A549 (cell line): Measurements from ENCODE around the gene FAM229B. TPM values are rescaled to one million over a fixed set of nuclear protein-coding genes. Genes with fewer than 3 reads are reported as not detected.

Source experiments
- ATAC-seq, 2 experiments: fragments of 200-7000 bp in 1 of 2; fragments of >200 bp in 1 of 2; cut with Nextera tagmentation in 1 of 2; cut with Tn5 transposase in 1 of 2; 3 replicates each; pipeline versions ENCODE4 v1.8.0 to v1.9.1; 2018 to 2020; ENCODE audit warnings: mild to moderate bottlenecking in 1 of 2, moderate library complexity in 1 of 2
- CTCF ChIA-PET: fragments of 300-600 bp; sonication (Branson Sonifier 250); formaldehyde crosslinking; extraction: SDS; loops from one replicate; lab custom pipeline; 2021; ENCODE audit warnings: antibody characterized with exemption, inconsistent platforms; lab: Yijun Ruan, JAX
- POLR2A ChIA-PET: fragments of 350-600 bp; formaldehyde crosslinking; extraction: SDS; loops from one replicate; lab custom pipeline; 2021; ENCODE audit warnings: antibody characterized with exemption, inconsistent platforms; lab: Yijun Ruan, JAX
- DNase-seq, 2 experiments: peaks; one replicate each; pipeline versions ENCODE4 v3.0.0 to v3.0.0-alpha.2; 2011 to 2016; ENCODE audit warnings: low read depth in 1 of 2, low spot score in 1 of 2
- FAIRE-seq: peaks from 2 replicates; lab custom pipeline; 2011; peaks lifted over from hg19 to GRCh38; lab: Jason Lieb, UNC
- H3K27ac ChIP-seq, 2 experiments: fragments of >200 bp; sonication (Bioruptor Twin); formaldehyde crosslinking; 3 replicates each; pipeline ENCODE4 v1.5.1; 2016 to 2017
- H3K4me1 ChIP-seq: fragments of >200 bp; sonication (Bioruptor Twin); formaldehyde crosslinking; 3 replicates; pipeline ENCODE4 v1.6.1; 2016
- H3K4me2 ChIP-seq: fragments of >200 bp; sonication (Bioruptor Twin); formaldehyde crosslinking; 3 replicates; pipeline ENCODE4 v1.6.1; 2016
- H3K4me3 ChIP-seq: fragments of >200 bp; sonication (Bioruptor Twin); formaldehyde crosslinking; 3 replicates; pipeline ENCODE4 v1.5.1; 2016
- H3K9me3 ChIP-seq: fragments of >200 bp; sonication (Bioruptor Twin); formaldehyde crosslinking; 3 replicates; pipeline ENCODE4 v1.6.1; 2016
- BHLHE40 ChIP-seq: IDR thresholded peaks from 2 replicates; pipeline ENCODE4 v1.6.1; 2012; ENCODE audit warnings: low read depth, low read length, inconsistent platforms
- CHD2 ChIP-seq: fragments of 150-350 bp; IDR thresholded peaks from 2 replicates; pipeline ENCODE4 v1.6.1; 2014; ENCODE audit warnings: low read length; ENCODE audit not compliant: partially characterized antibody
- EHF ChIP-seq: fragments of 250-450 bp; sonication (Bioruptor Pico); IDR thresholded peaks from 2 replicates; pipeline ENCODE4 v1.5.0; 2020; ENCODE audit warnings: mild to moderate bottlenecking
- ESRRA ChIP-seq: fragments of 150-350 bp; IDR thresholded peaks from 2 replicates; pipeline ENCODE4 v1.6.1; 2014; ENCODE audit warnings: mild to moderate bottlenecking, low read length, borderline replicate concordance
- HOXB13 ChIP-seq: fragments of 250-450 bp; sonication (Bioruptor Pico); IDR thresholded peaks from 2 replicates; pipeline ENCODE4 v1.5.0; 2020; ENCODE audit warnings: low read depth, mild to moderate bottlenecking, moderate library complexity
- JUN ChIP-seq, 2 experiments: fragments of >200 bp; sonication (Bioruptor Twin); formaldehyde crosslinking; IDR thresholded peaks; 2 replicates in 1 of 2; 3 replicates in 1 of 2; pipeline ENCODE4 v1.6.1; 2016 to 2017
- MAFK ChIP-seq: fragments of 450-650 bp; IDR thresholded peaks from 2 replicates; pipeline ENCODE4 v1.6.1; 2014; ENCODE audit not compliant: partially characterized antibody
- NFE2L2 ChIP-seq: fragments of 150-350 bp; conservative IDR thresholded peaks from 2 replicates; pipeline ENCODE4 v1.6.1; 2014; ENCODE audit warnings: low read length
- NPAS2 ChIP-seq: fragments of 250-450 bp; sonication (Bioruptor Pico); IDR thresholded peaks from 2 replicates; pipeline ENCODE4 v1.8.0; 2022; ENCODE audit warnings: mild to moderate bottlenecking, moderate library complexity, borderline replicate concordance
- POLR2AphosphoS2 ChIP-seq: conservative IDR thresholded peaks from 2 replicates; pipeline ENCODE4 v1.6.1; 2012; ENCODE audit warnings: low read length, improper control_type of control experiment, inconsistent platforms
- RAD21 ChIP-seq, 2 experiments: fragments of >200 bp in 1 of 2; sonication (Bioruptor Twin) in 1 of 2; formaldehyde crosslinking in 1 of 2; IDR thresholded peaks in 1 of 2; conservative IDR thresholded peaks in 1 of 2; 2 replicates in 1 of 2; 3 replicates in 1 of 2; pipeline ENCODE4 v1.6.1; 2012 to 2018; ENCODE audit warnings: inconsistent platforms in 1 of 2
- RCOR1 ChIP-seq: fragments of 150-350 bp; IDR thresholded peaks from 2 replicates; pipeline ENCODE4 v1.6.1; 2014; ENCODE audit warnings: antibody characterized with exemption, low read length, low read depth
- RFX5 ChIP-seq: fragments of 450-650 bp; IDR thresholded peaks from 2 replicates; pipeline ENCODE4 v1.7.1; 2014; ENCODE audit warnings: antibody characterized with exemption, mild to moderate bottlenecking, moderate library complexity
- RNF2 ChIP-seq: fragments of 200-600 bp; sonication (generic); IDR thresholded peaks from 2 replicates; pipeline ENCODE4 v1.6.1; 2016; ENCODE audit warnings: low read depth, mild to moderate bottlenecking, antibody characterized with exemption, moderate library complexity, borderline replicate concordance
- SMC3 ChIP-seq: fragments of >200 bp; sonication (Bioruptor Twin); formaldehyde crosslinking; IDR thresholded peaks from 3 replicates; pipeline ENCODE4 v1.6.1; 2018; ENCODE audit warnings: inconsistent platforms
- USF2 ChIP-seq: fragments of 450-650 bp; IDR thresholded peaks from 2 replicates; pipeline ENCODE4 v1.6.1; 2014; ENCODE audit warnings: antibody characterized with exemption
- ZFP36 ChIP-seq: fragments of 450-650 bp; IDR thresholded peaks from 2 replicates; pipeline ENCODE4 v1.6.1; 2014; ENCODE audit warnings: borderline replicate concordance; ENCODE audit not compliant: partially characterized antibody
- ZNF302 ChIP-seq: fragments of 250-450 bp; sonication (Bioruptor Pico); IDR thresholded peaks from 2 replicates; pipeline ENCODE4 v1.9.0; 2021; ENCODE audit warnings: inconsistent platforms, mild to moderate bottlenecking, moderate library complexity
- WGBS: methylation state at CpG from one replicate; pipeline ENCODE4 v1.1.6; 2017; ENCODE audit errors: missing lambda C conversion rate; 5-methylcytosine and 5-hydroxymethylcytosine counted together
- polyA plus RNA-seq, 4 experiments: library from polyadenylated mRNA; depleted of rRNA in 3 of 4; stranded (reverse); fragments of >200 nt; fragmentation: RNase III in 1 of 4; extraction: RNeasy Plus Mini Kit Qiagen cat#74134 plus additional on column Dnase treatment in 1 of 4; gene quantifications; 2 replicates in 3 of 4; 3 replicates in 1 of 4; pipeline ENCODE4 v1.2.3, GENCODE V29; 2011 to 2017
- TF ChIP-seq, protein P1 (sequence below): fragments of >200 bp; sonication (Bioruptor Twin); formaldehyde crosslinking; IDR thresholded peaks from 3 replicates; pipeline ENCODE4 v1.5.1; 2016
- TF ChIP-seq, protein P2 (sequence below): fragments of >200 bp; sonication (Bioruptor Twin); formaldehyde crosslinking; IDR thresholded peaks from 2 replicates; pipeline ENCODE4 v1.6.1; 2016
- TF ChIP-seq, protein P3 (sequence below): fragments of >200 bp; sonication (Bioruptor Twin); formaldehyde crosslinking; IDR thresholded peaks from 3 replicates; pipeline ENCODE4 v1.6.1; 2016

The FAM229B gene
- polyA plus RNA-seq, 2 of the 4 experiments (the other 2 are of a cell fraction): 9.9 to 17.3 TPM

GRCh38 chr6:112081569-112081968, 5.8 kb upstream of the FAM229B start:
- ATAC-seq: no peak
- TF ChIP-seq ZNF302 (CRISPR knock-in tag): no peak
- peak; percentile 49 for TF ChIP-seq MAFK

GRCh38 chr6:112085286-112086065, 1.9 kb upstream of the FAM229B start:
- CTCF ChIA-PET: interaction anchor here (0.8 to 3.2 kb wide), 6 partner anchors 9 to 1844 kb away, joined by 3 to 34 read pairs (median 6); no protein-coding TSS in a partner anchor
- Histone ChIP-seq H3K4me1 (peaks cover 6% of the 10 kb centered on the region; the same call in 2 of the 3 replicates), H3K9me3 (no peaks in the 10 kb centered on the region), H3K4me3 (no peak overlapping the region), H3K27ac (no peak overlapping the region), H3K4me2 (peak overlapping the region; percentile 81; the same call in 2 of the 3 replicates)
- no peak for FAIRE-seq
- TF ChIP-seq, protein P1, sequence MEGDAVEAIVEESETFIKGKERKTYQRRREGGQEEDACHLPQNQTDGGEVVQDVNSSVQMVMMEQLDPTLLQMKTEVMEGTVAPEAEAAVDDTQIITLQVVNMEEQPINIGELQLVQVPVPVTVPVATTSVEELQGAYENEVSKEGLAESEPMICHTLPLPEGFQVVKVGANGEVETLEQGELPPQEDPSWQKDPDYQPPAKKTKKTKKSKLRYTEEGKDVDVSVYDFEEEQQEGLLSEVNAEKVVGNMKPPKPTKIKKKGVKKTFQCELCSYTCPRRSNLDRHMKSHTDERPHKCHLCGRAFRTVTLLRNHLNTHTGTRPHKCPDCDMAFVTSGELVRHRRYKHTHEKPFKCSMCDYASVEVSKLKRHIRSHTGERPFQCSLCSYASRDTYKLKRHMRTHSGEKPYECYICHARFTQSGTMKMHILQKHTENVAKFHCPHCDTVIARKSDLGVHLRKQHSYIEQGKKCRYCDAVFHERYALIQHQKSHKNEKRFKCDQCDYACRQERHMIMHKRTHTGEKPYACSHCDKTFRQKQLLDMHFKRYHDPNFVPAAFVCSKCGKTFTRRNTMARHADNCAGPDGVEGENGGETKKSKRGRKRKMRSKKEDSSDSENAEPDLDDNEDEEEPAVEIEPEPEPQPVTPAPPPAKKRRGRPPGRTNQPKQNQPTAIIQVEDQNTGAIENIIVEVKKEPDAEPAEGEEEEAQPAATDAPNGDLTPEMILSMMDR: no peak
- TF ChIP-seq RCOR1 (no peak), ZNF302 (CRISPR knock-in tag) (no peak), BHLHE40 (no peak), SMC3 (no peak), USF2 (no peak), RAD21 (conservative IDR thresholded peaks at IDR 0.05 in 1 of 2, IDR thresholded peaks at IDR 0.05 in 1 of 2) (no peak), ZFP36 (no peak), HOXB13 (CRISPR knock-in tag) (no peak), NPAS2 (no peak), RFX5 (no peak), ESRRA (no peak), NFE2L2 (no peak), CHD2 (no peak)
- TF ChIP-seq, protein P2, sequence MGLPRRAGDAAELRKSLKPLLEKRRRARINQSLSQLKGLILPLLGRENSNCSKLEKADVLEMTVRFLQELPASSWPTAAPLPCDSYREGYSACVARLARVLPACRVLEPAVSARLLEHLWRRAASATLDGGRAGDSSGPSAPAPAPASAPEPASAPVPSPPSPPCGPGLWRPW: no peak
- TF ChIP-seq, protein P3, sequence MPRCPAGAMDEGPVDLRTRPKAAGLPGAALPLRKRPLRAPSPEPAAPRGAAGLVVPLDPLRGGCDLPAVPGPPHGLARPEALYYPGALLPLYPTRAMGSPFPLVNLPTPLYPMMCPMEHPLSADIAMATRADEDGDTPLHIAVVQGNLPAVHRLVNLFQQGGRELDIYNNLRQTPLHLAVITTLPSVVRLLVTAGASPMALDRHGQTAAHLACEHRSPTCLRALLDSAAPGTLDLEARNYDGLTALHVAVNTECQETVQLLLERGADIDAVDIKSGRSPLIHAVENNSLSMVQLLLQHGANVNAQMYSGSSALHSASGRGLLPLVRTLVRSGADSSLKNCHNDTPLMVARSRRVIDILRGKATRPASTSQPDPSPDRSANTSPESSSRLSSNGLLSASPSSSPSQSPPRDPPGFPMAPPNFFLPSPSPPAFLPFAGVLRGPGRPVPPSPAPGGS: no peak
- DNase-seq: no peak
- WGBS: 78% methylated on average over 8 of the region's 8 CpGs
- POLR2A ChIA-PET: no interaction called here
- ATAC-seq: no peak

More at GRCh38 chr6:112081569-112081968, 5.8 kb upstream of the FAM229B start:
- DNase-seq (no peak), FAIRE-seq (no peak)
- Histone ChIP-seq H3K4me1 (peaks cover 6% of the 10 kb centered on the region; the same call in 2 of the 3 replicates), H3K27ac (no peak overlapping the region), H3K9me3 (no peaks in the 10 kb centered on the region), H3K4me2 (no peak overlapping the region), H3K4me3 (no peak overlapping the region)
- ChIA-PET POLR2A (no interaction called here), CTCF (interaction anchor here (1.2 kb wide), 1 partner anchor 82 kb away, joined by 5 read pairs; no protein-coding TSS in a partner anchor)
- WGBS: 94% methylated on average over 4 of the region's 4 CpGs

- Histone ChIP-seq H3K9me3 (no peaks in the 10 kb centered on the region), H3K4me2 (peak overlapping the region; percentile 81), H3K4me1 (peaks cover 6% of the 10 kb centered on the region; the same call in 2 of the 3 replicates), H3K4me3 (peak overlapping the region; percentile 80), H3K27ac (peak overlapping the region; percentile 84 to 90)
- ATAC-seq: peak; percentile 84 to 88
- DNase-seq: peak; percentile 51 to 53
- WGBS: 2% methylated on average over 8 of the region's 8 CpGs
- ChIA-PET CTCF (interaction anchor here (0.7 to 3.2 kb wide), 13 partner anchors 9 to 1842 kb away, joined by 3 to 34 read pairs (median 4); no protein-coding TSS in a partner anchor), POLR2A (no interaction called here)
- no peak for FAIRE-seq
- TF ChIP-seq ZNF302 (CRISPR knock-in tag) (no peak), JUN (IDR thresholded peaks at IDR 0.05) (no peak), EHF (CRISPR knock-in tag) (no peak), POLR2AphosphoS2 (no peak), RCOR1 (no peak), RNF2 (no peak)
- TF ChIP-seq, protein P1: peak; percentile 43
Measured at GRCh38 chr6:112086744-112087135, 651 bp upstream of the FAM229B start.
